ENCODE measurements around the gene APOL6.

GRCh38 chr22:35708917-35709316 lies 60.7 kb downstream of the APOL6 start:
- TF ChIP-seq CTCF (optimal IDR thresholded peaks at IDR 0.05 in 1 of 3, IDR thresholded peaks at IDR 0.05 in 1 of 3, conservative IDR thresholded peaks at IDR 0.05 in 1 of 3; ENCODE audit: extremely low read depth in 1 of 3, insufficient read depth in 2 of 3, low read length in 3 of 3): no peak
- no peak for TF ChIP-seq EZH2 (IDR thresholded peaks at IDR 0.05; ENCODE audit: low read length)

Measured in keratinocyte (primary cell).